Measurements from ENCODE around the gene FCGR2B.
"Not testable (repeated sequence)": the region's sequence is repeated elsewhere in the genome, so short reads cannot be mapped to it uniquely, and the experiment has no call there.

The FCGR2B gene

GRCh38 chr1:161662684-161663339, at the start of gene FCGR2B:
Gene FCGR2B (plus strand): TSS chr1:161663143. CDS start chr1:161663242, 99 bp downstream.
- DNase-seq (ENCODE audit: low spot score) = not testable (repeated sequence)

- DNase-seq (ENCODE audit: low spot score) = not testable (repeated sequence)
Measured at GRCh38 chr1:161616417-161616816, 46.5 kb upstream of the FCGR2B start.

GRCh38 chr1:161618517-161618916, 44.4 kb upstream of the FCGR2B start:
- DNase-seq (ENCODE audit: low spot score) = not testable (repeated sequence)

GRCh38 chr1:161620399-161620798, 42.5 kb upstream of the FCGR2B start:
- DNase-seq (ENCODE audit: low spot score) = not testable (repeated sequence)

GRCh38 chr1:161621181-161622000, 41.6 kb upstream of the FCGR2B start:
- DNase-seq (ENCODE audit: low spot score) = peak; percentile 17

GRCh38 chr1:161622054-161622453, 40.9 kb upstream of the FCGR2B start:
- DNase-seq (ENCODE audit: low spot score) = not testable (repeated sequence)

- DNase-seq (ENCODE audit: low spot score) = not testable (repeated sequence)
Measured at GRCh38 chr1:161623401-161624051, 39.4 kb upstream of the FCGR2B start.

- not testable (repeated sequence) for DNase-seq (ENCODE audit: low spot score)
Measured at GRCh38 chr1:161624605-161625004, 38.3 kb upstream of the FCGR2B start.

GRCh38 chr1:161626445-161627146, 36.3 kb upstream of the FCGR2B start:
- DNase-seq (ENCODE audit: low spot score) = not testable (repeated sequence)

GRCh38 chr1:161630128-161630742, 32.7 kb upstream of the FCGR2B start:
- DNase-seq (ENCODE audit: low spot score) = not testable (repeated sequence)

- no peak for DNase-seq (ENCODE audit: low spot score)
Measured at GRCh38 chr1:161631076-161631475, 31.9 kb upstream of the FCGR2B start, which contains the start of gene FCGR3B. Gene FCGR3B (minus strand): TSS chr1:161631176. CDS start chr1:161631094, 82 bp downstream.

GRCh38 chr1:161634993-161635392, 27.9 kb upstream of the FCGR2B start:
- DNase-seq (ENCODE audit: low spot score) = not testable (repeated sequence)

GRCh38 chr1:161636189-161636782, 26.7 kb upstream of the FCGR2B start:
- DNase-seq (ENCODE audit: low spot score) = not testable (repeated sequence)

GRCh38 chr1:161636976-161637375, 26.0 kb upstream of the FCGR2B start:
- DNase-seq (ENCODE audit: low spot score) = not testable (repeated sequence)

GRCh38 chr1:161638251-161638993, 24.5 kb upstream of the FCGR2B start:
- not testable (repeated sequence) for DNase-seq (ENCODE audit: low spot score)

GRCh38 chr1:161639203-161639602, 23.7 kb upstream of the FCGR2B start:
- DNase-seq (ENCODE audit: low spot score) = not testable (repeated sequence)

- not testable (repeated sequence) for DNase-seq (ENCODE audit: low spot score)
Measured at GRCh38 chr1:161642697-161643096, 20.2 kb upstream of the FCGR2B start.

- not testable (repeated sequence) for DNase-seq (ENCODE audit: low spot score)
Measured at GRCh38 chr1:161643481-161644208, 19.3 kb upstream of the FCGR2B start.

- DNase-seq (ENCODE audit: low spot score) = not testable (repeated sequence)
Measured at GRCh38 chr1:161644855-161645254, 18.1 kb upstream of the FCGR2B start.

Measured in germinal center (tissue), 1 donor.